IgD-negative memory B cell (primary cell): Measurements from ENCODE around the gene MYO15B. TPM values are rescaled to one million over a fixed set of nuclear protein-coding genes. Genes with fewer than 3 reads are reported as not detected.

Experiments used
- polyA plus RNA-seq: library from polyadenylated mRNA; unstranded; fragments of 300-500 nt; fragmentation: Illumina TruSeq; gene quantifications from one replicate; pipeline ENCODE4 v1.2.3, GENCODE V29; 2021

Gene MYO15B
- polyA plus RNA-seq, 1 donor from 2014 or later, result 2.4 TPM

Other genes starting within 250 kb of the MYO15B start
- 333 TPM for gene GRB2, start 182.1 kb upstream of the MYO15B start, polyA plus RNA-seq
- gene TMEM94, start 131.2 kb upstream of the MYO15B start, polyA plus RNA-seq, result 19.5 TPM
- not detected for gene CASKIN2, start 72.3 kb upstream of the MYO15B start, polyA plus RNA-seq
- gene TSEN54, start 71.3 kb upstream of the MYO15B start, polyA plus RNA-seq, result 34.9 TPM
- 21.8 TPM for gene LLGL2, start 62.1 kb upstream of the MYO15B start, polyA plus RNA-seq
- gene SMIM5, start 45.6 kb downstream of the MYO15B start, polyA plus RNA-seq, result 0.36 TPM
- 25.3 TPM for gene RECQL5, start 79.4 kb downstream of the MYO15B start, polyA plus RNA-seq
- 119 TPM for gene SAP30BP, start 79.5 kb downstream of the MYO15B start, polyA plus RNA-seq
- gene ITGB4, start 133.7 kb downstream of the MYO15B start, polyA plus RNA-seq, result 0.48 TPM
- gene GALK1, start 177.4 kb downstream of the MYO15B start, polyA plus RNA-seq, result 18.6 TPM
- gene UNK, start 197.0 kb downstream of the MYO15B start, polyA plus RNA-seq, result 28.6 TPM